Stimulated activated CD4-positive, alpha-beta T cell treated with anti-CD3 and anti-CD28 coated beads, Interleukin-4, amount 100 ng/mL, for 48 hours (primary cell): Measurements from ENCODE around the gene MYBPC1.
A peak's percentile ranks its signal among the peaks of the same experiment; 100 is the strongest.

ENCODE experiments used
- DNase-seq, 2 donors: peaks; one replicate each; pipeline ENCODE4 v3.0.0-alpha.2; 2020; ENCODE audit warnings: low read depth in 2 of 2

The MYBPC1 gene

DNA sequence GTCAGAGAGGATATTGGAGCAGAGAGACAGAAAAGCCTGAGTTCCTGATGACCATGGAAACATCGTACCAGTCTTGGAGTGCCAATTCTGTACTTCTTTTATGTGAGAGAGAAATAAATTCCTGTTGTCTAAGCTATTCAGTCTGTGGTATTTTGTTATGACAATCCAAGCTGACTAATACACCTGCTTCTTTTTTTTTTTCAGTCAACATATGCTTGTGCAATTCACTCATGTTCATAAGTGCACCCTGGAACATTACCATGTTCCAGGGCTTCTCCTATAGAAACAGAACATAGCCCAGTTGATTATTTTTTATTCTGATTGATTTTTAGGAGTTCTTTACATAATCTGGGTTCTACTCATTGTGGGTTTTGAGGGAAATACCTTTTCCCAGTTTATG lies 100.9 kb downstream of the MYBPC1 start:
- no peak for DNase-seq

GRCh38 chr12:101696251-101697196 lies 101.8 kb downstream of the MYBPC1 start:
- DNase-seq, result no peak

- peak; percentile 52 to 53 for DNase-seq
Observed at GRCh38 chr12:101697197-101697929, 102.6 kb downstream of the MYBPC1 start, which contains the start of gene CHPT1. TSS of gene CHPT1 (plus strand) at chr12:101697640. CDS start at chr12:101697862, 222 bp downstream.

- peak in 1 of 2 donors; percentile 8 for DNase-seq
Observed at GRCh38 chr12:101697930-101698799, 103.4 kb downstream of the MYBPC1 start.

GRCh38 chr12:101698800-101699347 lies 104.1 kb downstream of the MYBPC1 start:
- DNase-seq, result no peak

DNA sequence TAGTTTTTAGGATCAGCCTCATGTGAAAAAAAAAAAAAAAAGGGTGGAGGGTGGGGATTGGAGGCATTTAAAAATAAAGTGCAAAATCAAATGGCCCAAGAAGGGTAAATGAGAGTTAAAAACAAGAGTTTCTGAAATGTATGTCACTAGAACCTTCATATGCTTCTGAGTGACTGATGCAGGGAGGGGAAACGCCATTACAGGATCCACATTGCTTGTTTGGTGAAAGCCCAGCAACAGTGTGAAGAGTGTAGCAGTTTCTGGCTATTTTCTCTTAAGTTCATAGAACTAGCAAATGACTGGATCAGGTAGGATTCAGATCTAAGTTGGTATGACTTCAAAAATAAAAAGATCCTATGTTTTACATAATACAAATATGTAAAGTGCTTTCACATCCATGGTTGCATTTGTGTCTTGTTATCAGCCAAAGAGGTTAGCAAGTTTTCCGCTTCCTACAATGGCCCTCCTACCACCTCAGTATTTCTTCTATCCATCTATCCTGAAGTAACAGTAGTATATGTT lies 105.6 kb downstream of the MYBPC1 start:
- DNase-seq, result no peak

DNA sequence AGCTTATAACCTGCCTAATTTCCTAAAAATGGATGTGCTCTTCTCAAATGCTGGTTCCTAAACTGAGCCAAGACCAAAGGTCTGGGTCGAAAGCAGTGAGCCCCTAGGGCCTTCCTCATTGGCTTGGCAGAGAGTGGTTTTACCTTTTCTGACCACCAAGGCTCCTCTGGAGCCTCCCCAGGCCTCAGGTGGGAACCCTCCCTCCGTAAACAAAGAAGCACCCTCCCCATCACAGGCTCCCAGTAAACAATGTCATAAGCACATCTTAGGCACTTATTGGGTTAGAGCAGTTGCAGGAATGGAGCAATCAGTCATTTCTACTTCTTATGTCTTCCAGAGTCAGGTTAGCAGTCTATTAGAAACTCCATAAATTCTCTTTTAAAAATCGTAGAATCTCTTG lies 108.7 kb downstream of the MYBPC1 start:
- no peak for DNase-seq

DNA sequence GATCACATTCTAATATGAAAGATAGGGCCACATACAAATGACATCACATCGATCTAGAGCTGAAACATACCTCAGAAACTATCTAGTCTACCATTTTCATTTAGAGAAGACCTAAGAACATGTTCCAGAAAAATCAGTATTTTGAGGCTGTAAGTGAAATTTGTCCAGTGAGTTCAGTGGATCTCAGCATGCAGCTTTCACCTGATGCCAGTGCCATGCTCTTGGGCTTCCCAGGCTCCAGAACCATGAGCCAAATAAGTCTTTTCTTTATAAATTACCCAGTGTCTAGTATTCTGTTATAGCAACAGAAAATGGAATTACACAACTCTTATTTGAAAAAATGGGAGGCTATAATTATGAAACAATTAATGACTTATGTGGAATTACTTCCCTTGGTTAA lies 111.6 kb downstream of the MYBPC1 start:
- no peak for DNase-seq

DNA sequence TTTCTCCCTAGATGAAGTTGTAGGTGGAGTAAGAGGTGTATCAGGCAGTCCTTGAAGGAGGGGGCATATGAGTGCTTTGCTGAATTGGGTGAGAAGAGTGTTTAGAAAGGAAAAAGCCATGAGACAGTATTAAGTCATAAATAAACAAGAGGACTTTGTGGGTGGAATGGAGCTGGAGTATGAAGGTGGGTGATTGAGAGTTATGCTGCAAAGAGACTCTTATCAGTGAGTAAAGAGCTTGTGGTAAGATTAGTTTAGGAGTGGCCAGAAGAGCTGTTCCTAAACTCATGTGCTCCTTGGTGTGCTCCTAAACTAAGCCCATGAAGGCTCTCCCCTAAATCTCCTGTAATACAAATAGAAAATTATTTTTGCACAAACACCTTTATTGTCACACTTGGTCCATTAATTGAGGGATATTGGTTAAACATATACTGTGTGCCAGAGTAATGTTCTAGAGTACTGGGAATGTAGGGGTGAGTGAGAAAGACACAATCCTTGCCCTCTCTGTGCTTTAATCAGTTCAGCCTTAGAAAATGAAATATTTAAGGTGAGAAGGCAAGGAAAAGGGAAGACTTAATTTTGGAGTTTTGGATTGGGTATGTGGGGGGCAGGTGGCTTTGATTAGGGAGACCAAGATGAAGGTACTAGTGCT lies 112.5 kb downstream of the MYBPC1 start:
- DNase-seq, result no peak

DNA sequence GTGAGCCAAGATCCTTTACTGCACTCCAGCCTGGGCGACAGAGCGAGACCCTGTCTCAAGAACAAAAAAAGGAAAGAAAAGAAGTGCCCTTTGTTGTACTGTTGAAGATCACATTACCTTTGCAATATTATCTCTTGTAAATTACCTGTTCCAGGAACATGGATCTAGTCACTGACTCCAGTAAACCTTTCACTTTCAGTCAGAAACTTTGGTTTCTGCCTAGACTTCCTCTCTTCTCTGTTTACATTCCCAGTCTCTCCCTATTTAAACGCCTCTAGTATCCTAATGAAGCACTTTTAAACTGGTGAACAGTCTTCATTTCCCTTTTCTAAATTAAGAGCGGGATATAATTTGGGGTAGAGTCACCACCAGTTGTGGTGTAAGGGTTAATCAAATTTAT lies 115.5 kb downstream of the MYBPC1 start:
- no peak for DNase-seq

DNA sequence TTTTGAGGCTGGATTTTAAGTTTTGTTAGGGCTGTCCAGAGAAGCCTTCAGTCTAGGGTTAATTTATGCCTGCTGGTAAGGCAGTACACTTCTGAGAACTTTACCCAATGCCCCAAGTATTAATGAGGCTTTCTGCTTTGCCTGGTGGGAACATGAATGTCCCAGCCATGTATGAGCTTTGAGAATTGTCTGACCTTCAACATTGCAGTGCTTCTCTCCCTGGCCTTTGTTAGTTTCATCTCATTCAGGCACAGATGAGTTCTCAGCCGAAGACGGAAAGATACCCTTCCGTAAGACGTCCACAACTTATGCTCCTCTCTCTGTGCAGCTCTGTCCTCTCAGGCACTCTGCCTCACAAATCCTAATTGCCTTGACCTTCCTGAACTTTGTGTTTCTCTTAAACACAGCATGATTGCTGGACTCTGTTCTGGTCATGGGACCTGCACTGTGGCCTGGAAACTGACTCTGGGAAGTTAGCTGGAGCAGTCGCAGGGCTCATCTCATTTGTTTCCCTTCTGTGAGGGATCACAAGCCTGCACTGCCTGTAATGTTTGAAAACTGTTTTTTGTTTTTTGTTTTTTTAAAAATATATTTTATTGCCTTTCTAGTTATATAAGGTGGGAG lies 118.4 kb downstream of the MYBPC1 start:
- DNase-seq, result no peak

- no peak for DNase-seq
Observed at GRCh38 chr12:101713930-101714329, 119.2 kb downstream of the MYBPC1 start.

DNA sequence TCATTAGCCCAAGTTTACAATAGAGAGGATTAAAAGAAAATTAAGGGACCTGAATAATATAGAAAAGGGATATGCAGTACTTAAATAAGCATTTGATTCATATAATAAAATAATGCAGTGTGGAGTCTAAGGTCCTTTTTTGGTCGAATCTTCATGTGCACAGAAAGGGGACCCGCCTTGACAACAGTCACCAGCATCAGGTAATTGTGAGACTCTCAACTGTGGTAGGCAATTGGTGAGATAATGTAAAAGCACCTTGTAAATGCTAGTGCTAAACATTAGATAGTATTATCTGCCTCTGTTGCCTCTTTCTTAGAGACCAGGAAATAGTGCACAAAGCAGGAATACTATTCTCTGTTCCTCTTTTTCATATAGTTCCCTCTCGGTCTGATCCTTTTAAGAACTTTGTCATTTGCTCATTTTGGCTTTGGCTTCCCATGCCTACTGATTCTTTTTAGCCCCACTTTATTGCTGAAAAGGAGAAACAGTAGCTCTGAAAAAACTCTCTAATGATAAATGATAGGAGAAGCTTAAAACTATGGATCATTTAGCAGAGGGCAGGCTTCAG lies 120.2 kb downstream of the MYBPC1 start:
- DNase-seq, result no peak

DNA sequence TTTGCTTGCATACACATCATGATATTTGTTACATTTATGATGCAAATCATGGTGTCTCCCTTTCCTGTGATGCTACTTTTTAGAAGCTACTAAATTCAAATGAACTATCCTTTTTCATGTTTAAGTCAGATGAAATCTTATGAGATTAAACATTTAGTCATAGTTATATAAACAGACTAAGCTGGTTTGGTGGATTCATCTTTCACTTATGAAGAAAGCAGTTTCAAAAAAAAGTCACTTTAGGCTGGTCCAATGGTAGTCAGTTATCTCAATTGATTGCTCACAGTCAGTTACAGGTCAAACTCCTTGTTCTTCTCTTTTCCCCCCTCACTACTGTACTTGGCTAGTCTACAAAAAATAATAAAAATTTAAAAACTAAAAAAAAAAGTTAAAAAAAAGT lies 124.8 kb downstream of the MYBPC1 start:
- no peak for DNase-seq

- DNase-seq, result no peak
Observed at GRCh38 chr12:101720118-101720517, 125.3 kb downstream of the MYBPC1 start.

GRCh38 chr12:101722392-101722791 lies 127.6 kb downstream of the MYBPC1 start:
- DNase-seq, result no peak

DNA sequence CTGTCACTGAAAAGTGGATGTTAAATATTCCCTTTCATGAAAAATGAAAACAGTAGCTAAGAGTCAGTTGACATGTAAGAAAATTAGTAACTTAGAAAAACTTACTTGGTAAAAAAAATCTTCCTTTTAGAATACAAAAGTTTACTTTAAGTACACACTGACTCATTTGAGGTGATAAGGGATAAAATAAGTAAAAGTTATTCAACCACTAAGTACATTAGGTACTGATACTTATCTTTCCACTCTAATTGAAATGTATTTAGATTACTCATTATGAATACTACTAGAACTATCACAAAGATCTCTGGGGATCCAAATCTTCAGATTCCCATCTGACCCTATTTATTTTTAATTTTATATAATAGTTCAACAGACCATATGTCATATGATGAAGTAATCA lies 132.3 kb downstream of the MYBPC1 start:
- DNase-seq, result no peak

DNA sequence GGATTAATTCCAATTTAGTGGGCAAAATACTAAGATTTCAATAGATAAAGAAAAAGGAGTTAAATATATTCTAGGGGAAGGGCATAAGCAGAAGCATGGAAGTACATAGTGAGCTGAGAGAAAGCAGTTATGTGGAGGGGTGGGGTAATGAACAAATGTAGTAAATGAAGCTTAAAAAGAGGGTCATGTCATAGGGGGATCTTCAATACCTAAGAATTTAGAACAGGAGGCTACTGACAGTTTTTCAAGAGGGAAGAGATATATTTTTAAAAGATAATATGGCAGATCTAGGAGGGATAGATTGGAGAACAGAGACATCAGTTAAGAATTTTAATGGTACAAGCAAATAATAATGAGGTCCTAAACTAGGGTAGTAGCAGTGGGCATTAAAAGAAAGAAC lies 135.1 kb downstream of the MYBPC1 start:
- DNase-seq, result no peak

GRCh38 chr12:101732318-101732717 lies 137.5 kb downstream of the MYBPC1 start:
- DNase-seq, result no peak

GRCh38 chr12:101733166-101733565 lies 138.4 kb downstream of the MYBPC1 start:
- DNase-seq, result no peak
